OCI-LY3 (cell line): ENCODE data around the gene STK33.
A peak's percentile ranks its signal among the peaks of the same experiment; 100 is the strongest.

Experiments used
- H2AFZ ChIP-seq: fragments of 200-600, 300-600 bp; shearing (Covaris generic); 2 replicates; pipeline ENCODE4 v1.6.0; 2014; ENCODE audit warnings: antibody characterized with exemption, low read depth, low read length
- H3K27ac ChIP-seq: fragments of 200-600, 300-600 bp; sonication (generic); 2 replicates; pipeline ENCODE4 v1.5.1; 2014; ENCODE audit warnings: mild to moderate bottlenecking, low read length, moderate library complexity, mixed read lengths
- H3K27me3 ChIP-seq: fragments of 200-600, 300-600 bp; sonication (generic); 2 replicates; pipeline ENCODE4 v1.6.1; 2014; ENCODE audit warnings: low read depth, low read length, mixed read lengths
- H3K36me3 ChIP-seq: fragments of 200-600, 300-600 bp; sonication (generic); replicated peaks from 2 replicates; pipeline ENCODE3; 2014; ENCODE audit warnings: low read depth, low read length, mixed read lengths
- H3K4me1 ChIP-seq: fragments of 300-600, 200-600 bp; sonication (generic); 2 replicates; pipeline ENCODE4 v1.6.1; 2014; ENCODE audit warnings: low read length, mixed read lengths
- H3K4me2 ChIP-seq: fragments of 200-600, 300-600 bp; sonication (generic); 2 replicates; pipeline ENCODE4 v1.6.1; 2014; ENCODE audit warnings: low read length, mixed read lengths
- H3K4me3 ChIP-seq: fragments of 300-600, 200-600 bp; sonication (generic); 2 replicates; pipeline ENCODE4 v1.5.1; 2014; ENCODE audit warnings: antibody characterized with exemption, mild to moderate bottlenecking, low read length, moderate library complexity
- H3K79me2 ChIP-seq: fragments of 300-600, 200-600 bp; shearing (Covaris generic); 2 replicates; pipeline ENCODE4 v1.6.1; 2014; ENCODE audit warnings: mild to moderate bottlenecking, low read length, mixed read lengths
- H3K9ac ChIP-seq: fragments of 300-600, 200-600 bp; shearing (Covaris generic); 2 replicates; pipeline ENCODE4 v1.6.0; 2014; ENCODE audit warnings: mild to moderate bottlenecking, low read length, moderate library complexity
- H3K9me3 ChIP-seq: fragments of 200-600, 300-600 bp; shearing (Covaris generic); 2 replicates; pipeline ENCODE4 v1.6.1; 2014; ENCODE audit warnings: low read length, mixed read lengths; ENCODE audit not compliant: insufficient read depth
- H4K20me1 ChIP-seq: fragments of 200-600, 300-600 bp; sonication (generic); 2 replicates; pipeline ENCODE4 v1.6.1; 2016; ENCODE audit warnings: low read length, mixed read lengths; ENCODE audit not compliant: insufficient read depth
- CTCF ChIP-seq: fragments of 200-600, 300-600 bp; sonication (generic); IDR thresholded peaks from 2 replicates; pipeline ENCODE4 v1.5.1; 2014; ENCODE audit warnings: antibody characterized with exemption, low read length, low read depth
- EZH2phosphoT487 ChIP-seq: fragments of 200-600 bp; shearing (Covaris generic); IDR thresholded peaks from 2 replicates; pipeline ENCODE4 v1.6.1; 2018; ENCODE audit warnings: antibody characterized with exemption, mixed run types, low read depth

Gene STK33

DNA sequence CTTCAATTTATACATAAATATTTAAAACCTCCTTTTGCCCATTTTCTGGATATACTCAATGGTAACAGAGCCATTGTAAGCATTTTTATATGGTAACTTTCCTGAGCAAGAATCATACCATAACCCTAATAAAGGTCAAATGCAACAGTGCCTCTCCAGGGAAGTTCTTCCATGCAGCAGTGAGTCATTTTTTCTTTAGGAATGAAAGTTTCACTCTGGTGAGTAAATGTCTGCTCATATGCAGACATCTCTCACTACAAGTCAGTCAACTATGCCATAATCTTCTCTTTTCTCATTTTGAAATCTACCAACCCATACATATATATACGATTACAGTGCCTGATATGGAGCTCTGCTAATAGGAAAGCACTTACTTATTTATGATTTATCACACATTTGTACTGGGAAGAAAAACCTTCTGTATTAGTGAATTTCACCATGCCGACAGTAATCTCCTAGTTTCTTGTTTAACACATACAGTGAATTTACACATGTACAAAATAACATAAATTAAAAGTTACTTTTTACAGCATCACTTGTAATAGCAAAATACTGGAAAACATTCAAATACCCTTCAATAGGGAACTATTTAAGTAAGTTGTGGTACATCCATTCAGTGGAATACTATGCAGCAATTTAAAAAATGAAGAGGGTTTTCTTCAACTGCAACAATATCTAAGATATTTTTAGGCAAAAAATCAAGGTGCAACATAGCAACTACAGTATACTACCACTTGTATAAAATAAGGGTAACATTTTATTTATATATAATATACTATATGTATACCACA lies 16.0 kb downstream of the STK33 start:
- H3K79me2 ChIP-seq, result peaks cover 13% of the 10 kb centered on the region
- no peak overlapping the region for H2AFZ ChIP-seq
- H3K27me3 ChIP-seq, result no peaks in the 10 kb centered on the region
- H3K4me1 ChIP-seq, result peaks cover 9% of the 10 kb centered on the region
- TF ChIP-seq CTCF (no peak), EZH2phosphoT487 (no peak)
- H3K4me3 ChIP-seq, result no peak overlapping the region
- H3K36me3 ChIP-seq, result peaks cover 12% of the 10 kb centered on the region
- no peak overlapping the region for H3K9ac ChIP-seq
- no peaks in the 10 kb centered on the region for H4K20me1 ChIP-seq
- H3K27ac ChIP-seq, result no peak overlapping the region
- H3K4me2 ChIP-seq, result no peak overlapping the region
- peaks cover 4% of the 10 kb centered on the region; the same call in 1 of the 2 replicates for H3K9me3 ChIP-seq

DNA sequence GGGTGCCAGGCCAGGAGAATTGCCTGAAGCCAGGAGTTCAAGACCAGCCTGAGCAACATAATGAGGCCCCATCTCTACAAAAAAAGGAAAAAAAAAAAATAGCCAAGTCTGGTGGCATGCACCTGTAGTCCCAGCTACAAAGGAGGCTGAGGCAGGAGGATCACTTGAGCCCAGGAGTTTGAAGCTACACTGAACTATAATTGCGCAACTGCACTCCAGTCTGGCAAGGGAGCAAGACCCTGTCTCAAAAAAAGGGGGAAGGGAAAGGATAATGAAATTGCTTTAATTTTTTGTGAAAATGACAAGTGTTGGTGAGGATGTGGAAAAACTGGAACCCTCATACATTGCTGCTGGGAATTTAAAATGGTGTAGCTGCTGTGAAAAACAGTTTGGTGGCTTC lies 19.2 kb downstream of the STK33 start:
- Histone ChIP-seq H3K9ac (no peak overlapping the region), H3K27ac (no peak overlapping the region), H3K9me3 (peaks cover 4% of the 10 kb centered on the region; the same call in 1 of the 2 replicates), H3K4me2 (no peak overlapping the region), H3K27me3 (no peaks in the 10 kb centered on the region), H4K20me1 (no peaks in the 10 kb centered on the region; the same call in 1 of the 2 replicates), H2AFZ (no peak overlapping the region), H3K4me1 (no peaks in the 10 kb centered on the region), H3K36me3 (peaks cover 12% of the 10 kb centered on the region), H3K79me2 (peaks cover 8% of the 10 kb centered on the region), H3K4me3 (no peak overlapping the region)
- no peak for TF ChIP-seq EZH2phosphoT487
- no peak for TF ChIP-seq CTCF

- no peaks in the 10 kb centered on the region; the same call in 1 of the 2 replicates for H4K20me1 ChIP-seq
- no peak overlapping the region for H2AFZ ChIP-seq
- no peak overlapping the region for H3K4me3 ChIP-seq
- H3K27ac ChIP-seq, result no peak overlapping the region
- no peaks in the 10 kb centered on the region for H3K27me3 ChIP-seq
- H3K4me1 ChIP-seq, result no peaks in the 10 kb centered on the region
- H3K4me2 ChIP-seq, result no peak overlapping the region
- peaks cover 7% of the 10 kb centered on the region for H3K36me3 ChIP-seq
- H3K9ac ChIP-seq, result no peak overlapping the region
- peaks cover under 1% of the 10 kb centered on the region; the same call in 1 of the 2 replicates for H3K9me3 ChIP-seq
- H3K79me2 ChIP-seq, result peaks cover 8% of the 10 kb centered on the region
- TF ChIP-seq EZH2phosphoT487, result no peak
- TF ChIP-seq CTCF, result no peak
These were observed 20.3 kb downstream of the STK33 start for GRCh38 chr11:8573777-8574176.

GRCh38 chr11:8567602-8568198 lies 26.3 kb downstream of the STK33 start:
- Histone ChIP-seq H3K9ac (no peak overlapping the region), H3K9me3 (no peaks in the 10 kb centered on the region), H3K4me3 (no peak overlapping the region), H3K79me2 (peaks cover 4% of the 10 kb centered on the region), H4K20me1 (peaks cover 3% of the 10 kb centered on the region; the same call in 1 of the 2 replicates), H3K4me1 (peaks cover 25% of the 10 kb centered on the region), H3K4me2 (peak overlapping the region; percentile 37), H3K27ac (no peak overlapping the region), H2AFZ (no peak overlapping the region), H3K27me3 (no peaks in the 10 kb centered on the region), H3K36me3 (no peaks in the 10 kb centered on the region)
- no peak for TF ChIP-seq CTCF
- no peak for TF ChIP-seq EZH2phosphoT487
